GM23338 (cell line): ENCODE data around the gene COG7. TPM values are rescaled to one million over a fixed set of nuclear protein-coding genes. Genes with fewer than 3 reads are reported as not detected.

Experiments
- ATAC-seq: fragments of 200-7000 bp; cut with Tn5 transposase; 3 replicates; pipeline ENCODE4 v1.9.1; 2020
- DNase-seq: peaks from one replicate; pipeline ENCODE4 v3.0.0-alpha.2; 2015; ENCODE audit warnings: low spot score
- H2AFZ ChIP-seq: fragments of 200-600 bp; sonication (generic); 2 replicates; pipeline ENCODE4 v1.8.0; 2016; ENCODE audit warnings: antibody characterized with exemption, mild to moderate bottlenecking, moderate library complexity
- H3F3A ChIP-seq: fragments of 200-600 bp; sonication (generic); replicated peaks from 2 replicates; pipeline ENCODE4 v1.8.0; 2017; ENCODE audit warnings: antibody characterized with exemption, mixed run types, low read depth
- H3K27ac ChIP-seq: fragments of 200-600 bp; sonication (generic); 2 replicates; pipeline ENCODE4 v1.6.1; 2016; ENCODE audit warnings: low read depth
- H3K27me3 ChIP-seq: fragments of 200-600 bp; sonication (generic); 2 replicates; pipeline ENCODE4 v1.8.0; 2016; ENCODE audit warnings: mild to moderate bottlenecking, mixed run types, moderate library complexity; ENCODE audit not compliant: insufficient read depth
- H3K36me3 ChIP-seq: fragments of 200-600 bp; sonication (generic); 2 replicates; pipeline ENCODE4 v1.8.0; 2016; ENCODE audit warnings: mild to moderate bottlenecking; ENCODE audit not compliant: insufficient read depth
- H3K4me1 ChIP-seq: fragments of 200-600 bp; sonication (generic); 2 replicates; pipeline ENCODE4 v1.8.0; 2016; ENCODE audit warnings: mild to moderate bottlenecking, moderate library complexity; ENCODE audit not compliant: insufficient read depth
- H3K4me2 ChIP-seq: fragments of 200-600 bp; sonication (generic); 2 replicates; pipeline ENCODE4 v1.7.1; 2017; ENCODE audit warnings: mixed run types
- H3K4me3 ChIP-seq: fragments of 200-600 bp; sonication (generic); 2 replicates; pipeline ENCODE4 v1.6.1; 2016; ENCODE audit warnings: mixed run types
- H3K79me2 ChIP-seq: fragments of 200-600 bp; sonication (generic); replicated peaks from 2 replicates; pipeline ENCODE4 v1.8.0; 2017; ENCODE audit warnings: mild to moderate bottlenecking; ENCODE audit not compliant: insufficient read depth
- H3K9me2 ChIP-seq: fragments of 200-600 bp; sonication (generic); 2 replicates; pipeline ENCODE4 v1.8.0; 2017; ENCODE audit not compliant: insufficient read depth
- H4K20me1 ChIP-seq: fragments of 200-600 bp; sonication (generic); replicated peaks from 2 replicates; pipeline ENCODE4 v1.8.0; 2017; ENCODE audit warnings: mild to moderate bottlenecking; ENCODE audit not compliant: insufficient read depth
- H3K27ac Mint-ChIP-seq: 2 replicates; pipeline ENCODE4 v1.8.0; 2020; ENCODE audit warnings: inconsistent platforms, mild to moderate bottlenecking, moderate library complexity, mixed read lengths
- H3K27me3 Mint-ChIP-seq: 3 replicates; pipeline ENCODE4 v1.8.0; 2022; ENCODE audit warnings: low read depth, mild to moderate bottlenecking, moderate library complexity, mixed read lengths, inconsistent platforms; ENCODE audit not compliant: insufficient read depth, poor library complexity
- H3K36me3 Mint-ChIP-seq: 3 replicates; pipeline ENCODE4 v1.8.0; 2021; ENCODE audit warnings: low read depth, mild to moderate bottlenecking, inconsistent platforms, moderate library complexity, mixed read lengths
- H3K4me1 Mint-ChIP-seq: 3 replicates; pipeline ENCODE4 v1.8.0; 2020; ENCODE audit warnings: mild to moderate bottlenecking, inconsistent platforms, mixed read lengths
- H3K4me3 Mint-ChIP-seq: 3 replicates; pipeline ENCODE4 v1.8.0; 2021; ENCODE audit warnings: moderate library complexity, mild to moderate bottlenecking, inconsistent platforms, mixed read lengths
- H3K9me3 Mint-ChIP-seq: 3 replicates; pipeline ENCODE4 v1.8.0; 2020; ENCODE audit warnings: moderate library complexity, mild to moderate bottlenecking, inconsistent platforms, mixed read lengths
- CREB1 ChIP-seq: fragments of 250-450 bp; sonication (Bioruptor Pico); IDR thresholded peaks from 2 replicates; pipeline ENCODE4 v1.5.0; 2020; ENCODE audit warnings: low read depth, mild to moderate bottlenecking, moderate library complexity
- ETS1 ChIP-seq: IDR thresholded peaks from 2 replicates; pipeline ENCODE4 v1.6.1; 2016; ENCODE audit warnings: antibody characterized with exemption
- EZH2phosphoT487 ChIP-seq: fragments of 200-600 bp; sonication (generic); IDR thresholded peaks from one replicate; pipeline ENCODE4 v1.8.1; 2018; ENCODE audit warnings: antibody characterized with exemption; ENCODE audit not compliant: unreplicated experiment
- JUNB ChIP-seq: IDR thresholded peaks from one replicate; pipeline ENCODE4 v1.6.1; 2016; ENCODE audit warnings: antibody characterized with exemption; ENCODE audit not compliant: unreplicated experiment
- NANOG ChIP-seq: IDR thresholded peaks from 2 replicates; pipeline ENCODE4 v1.6.1; 2016; ENCODE audit warnings: antibody characterized with exemption, borderline replicate concordance
- POLR2AphosphoS5 ChIP-seq: IDR thresholded peaks from 2 replicates; pipeline ENCODE4 v1.6.1; 2016; ENCODE audit warnings: antibody characterized with exemption, low read depth
- REST ChIP-seq: IDR thresholded peaks from one replicate; pipeline ENCODE4 v1.6.1; 2018; ENCODE audit warnings: antibody characterized with exemption; ENCODE audit not compliant: unreplicated experiment
- STAT1 ChIP-seq: IDR thresholded peaks from one replicate; pipeline ENCODE4 v1.6.1; 2016; ENCODE audit warnings: antibody characterized with exemption; ENCODE audit not compliant: unreplicated experiment
- ZNF114 ChIP-seq: fragments of 250-450 bp; sonication (Bioruptor Pico); IDR thresholded peaks from 2 replicates; pipeline ENCODE4 v1.5.0; 2020; ENCODE audit warnings: mild to moderate bottlenecking, moderate library complexity
- ZNF331 ChIP-seq: fragments of 250-450 bp; sonication (Bioruptor Pico); IDR thresholded peaks from 2 replicates; pipeline ENCODE4 v1.5.0; 2020; ENCODE audit warnings: low read depth, mild to moderate bottlenecking, moderate library complexity
- polyA plus RNA-seq: library from polyadenylated mRNA; unstranded; fragments of >200 nt; fragmentation: Nextera tagmentation; extraction: Ambion mirVana; gene quantifications from 2 replicates; pipeline ENCODE4 v1.2.1, GENCODE V29; 2016
- total RNA-seq: library from RNA; depleted of rRNA; stranded (reverse); fragments of >200 nt; shearing (Covaris generic); gene quantifications from 2 replicates; pipeline ENCODE4 v1.2.3, GENCODE V29; 2014

The COG7 gene
- total and polyA plus RNA-seq, 2 experiments from 2014 or later, result 9.2 to 20.0 TPM

DNA sequence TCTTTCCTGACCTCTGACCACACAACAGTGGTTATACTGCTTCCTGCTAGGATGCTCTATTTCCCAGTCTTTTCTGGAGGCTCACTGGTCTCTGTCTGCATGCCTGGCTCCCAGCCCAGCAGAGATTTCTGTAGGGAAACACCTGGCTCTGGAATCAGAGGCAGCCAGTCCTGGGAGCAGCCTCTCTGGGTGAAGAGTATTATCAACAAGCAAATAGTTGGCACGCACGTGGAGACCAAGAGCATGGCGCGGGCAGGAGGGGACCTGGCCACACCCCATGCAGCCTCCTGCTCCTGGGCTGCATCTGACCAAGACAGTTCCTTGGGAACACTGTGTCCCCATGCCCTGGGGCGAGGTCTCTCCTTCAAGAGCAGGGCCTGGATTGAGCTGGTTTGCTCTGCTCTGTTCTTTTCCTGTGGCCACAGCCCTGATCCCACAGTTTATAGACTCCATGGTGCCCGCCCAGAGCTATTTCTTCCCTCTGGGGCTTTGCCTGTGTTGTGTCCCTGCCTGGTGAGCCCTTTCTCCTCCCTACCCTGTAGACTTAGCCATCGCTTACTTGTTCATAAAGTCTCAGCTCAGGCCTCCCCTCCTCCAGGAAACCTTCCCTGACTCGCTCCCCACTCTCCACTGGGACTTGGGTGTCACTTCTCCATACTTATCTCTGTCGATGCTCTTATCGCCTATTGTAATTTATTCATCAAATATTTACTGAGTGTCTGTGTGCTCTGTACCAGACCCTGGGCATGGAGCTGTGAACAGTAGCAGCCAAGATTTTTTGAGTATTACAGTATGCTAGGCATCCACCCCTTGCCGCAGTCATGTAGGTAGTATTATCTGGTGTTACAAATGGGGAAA, 90.3 kb downstream of the COG7 start (continued):
- TF ChIP-seq REST (no peak), ZNF331 (CRISPR knock-in tag) (no peak), STAT1 (no peak), EZH2phosphoT487 (no peak), NANOG (no peak)

DNA sequence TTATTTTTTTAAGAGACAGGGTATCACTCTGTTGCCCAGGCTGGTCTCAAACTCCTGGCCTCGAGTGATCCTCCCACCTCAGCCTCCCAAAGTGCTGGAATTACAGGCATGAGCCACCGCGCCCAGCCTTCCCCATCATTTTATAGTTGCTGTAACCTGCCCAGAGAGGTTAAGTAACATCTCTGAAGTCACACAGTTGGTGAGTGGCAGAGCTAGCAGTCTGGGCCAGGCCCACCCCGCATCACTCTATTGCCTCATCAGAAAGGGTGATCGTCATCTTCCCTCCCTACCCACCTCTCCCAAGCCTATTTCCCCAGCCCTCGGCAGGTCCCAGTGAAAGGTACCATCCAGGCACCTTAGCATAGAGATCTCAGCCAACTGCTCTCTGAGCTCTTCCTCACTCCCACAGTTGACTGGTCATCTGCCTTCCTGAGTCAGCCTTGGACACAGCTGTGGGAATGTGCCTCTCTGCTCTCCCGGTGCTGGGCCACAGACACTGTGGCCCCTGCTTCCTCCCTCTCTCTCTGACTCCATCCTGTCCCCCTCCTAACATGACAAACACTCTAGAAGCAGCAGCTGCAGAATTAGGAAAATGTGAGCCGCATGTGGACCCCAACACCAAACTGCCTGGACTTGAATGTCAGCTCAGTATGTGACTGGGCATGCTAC, 93.8 kb downstream of the COG7 start:
- no peaks in the 10 kb centered on the region for H4K20me1 ChIP-seq
- ATAC-seq, result no peak
- Mint-ChIP-seq H3K4me3 (no peak overlapping the region), H3K4me1 (no peaks in the 10 kb centered on the region), H3K27ac (no peak overlapping the region), H3K9me3 (no peaks in the 10 kb centered on the region), H3K36me3 (no peaks in the 10 kb centered on the region), H3K27me3 (no peaks in the 10 kb centered on the region)
- H3K4me1 ChIP-seq, result no peaks in the 10 kb centered on the region
- no peak overlapping the region for H3K4me2 ChIP-seq
- no peak for DNase-seq
- H3K4me3 ChIP-seq, result no peak overlapping the region
- no peaks in the 10 kb centered on the region for H3F3A ChIP-seq
- H2AFZ ChIP-seq, result 0 out of 2 replicates have a peak overlapping the region, but pooled peaks have one; percentile 38
- H3K27ac ChIP-seq, result no peak overlapping the region
- H3K27me3 ChIP-seq, result no peaks in the 10 kb centered on the region
- no peaks in the 10 kb centered on the region for H3K9me2 ChIP-seq
- H3K79me2 ChIP-seq, result no peaks in the 10 kb centered on the region
- no peaks in the 10 kb centered on the region for H3K36me3 ChIP-seq
- TF ChIP-seq REST, result no peak
- no peak for TF ChIP-seq ZNF114 (CRISPR knock-in tag)
- TF ChIP-seq CREB1, result no peak
- no peak for TF ChIP-seq STAT1
- TF ChIP-seq JUNB, result no peak
- TF ChIP-seq ETS1, result no peak
- TF ChIP-seq POLR2AphosphoS5, result no peak
